Endothelial cell of hepatic sinusoid (primary cell): ENCODE measurements around the gene CACNA2D1.

Experiments used
- in situ Hi-C: cut with HindIII; loops from 2 replicates; pipeline ENCODE4 v1.10.0; 2017; ENCODE audit warnings: low sequenced_read_pairs

CACNA2D1 gene

GRCh38 chr7:81908220-81908619 lies 535.4 kb downstream of the CACNA2D1 start:
- in situ Hi-C loops = no loop called here

GRCh38 chr7:81903115-81903514 lies 540.5 kb downstream of the CACNA2D1 start:
- in situ Hi-C loops = no loop called here

- in situ Hi-C loops = no loop called here
These were observed 541.0 kb downstream of the CACNA2D1 start for GRCh38 chr7:81902536-81902935.
